Measurements from ENCODE around the gene TEKTIP1. TPM values are rescaled to one million over a fixed set of nuclear protein-coding genes. Genes with fewer than 3 reads are reported as not detected.

TEKTIP1 gene
- not detected in 2 replicates for total RNA-seq

- no peak within 1 kb of the TSS for H3K4me3 ChIP-seq (ENCODE audit: low read depth, low read length)
- no peak for DNase-seq (ENCODE audit: low read depth)
- TF ChIP-seq, protein P1, sequence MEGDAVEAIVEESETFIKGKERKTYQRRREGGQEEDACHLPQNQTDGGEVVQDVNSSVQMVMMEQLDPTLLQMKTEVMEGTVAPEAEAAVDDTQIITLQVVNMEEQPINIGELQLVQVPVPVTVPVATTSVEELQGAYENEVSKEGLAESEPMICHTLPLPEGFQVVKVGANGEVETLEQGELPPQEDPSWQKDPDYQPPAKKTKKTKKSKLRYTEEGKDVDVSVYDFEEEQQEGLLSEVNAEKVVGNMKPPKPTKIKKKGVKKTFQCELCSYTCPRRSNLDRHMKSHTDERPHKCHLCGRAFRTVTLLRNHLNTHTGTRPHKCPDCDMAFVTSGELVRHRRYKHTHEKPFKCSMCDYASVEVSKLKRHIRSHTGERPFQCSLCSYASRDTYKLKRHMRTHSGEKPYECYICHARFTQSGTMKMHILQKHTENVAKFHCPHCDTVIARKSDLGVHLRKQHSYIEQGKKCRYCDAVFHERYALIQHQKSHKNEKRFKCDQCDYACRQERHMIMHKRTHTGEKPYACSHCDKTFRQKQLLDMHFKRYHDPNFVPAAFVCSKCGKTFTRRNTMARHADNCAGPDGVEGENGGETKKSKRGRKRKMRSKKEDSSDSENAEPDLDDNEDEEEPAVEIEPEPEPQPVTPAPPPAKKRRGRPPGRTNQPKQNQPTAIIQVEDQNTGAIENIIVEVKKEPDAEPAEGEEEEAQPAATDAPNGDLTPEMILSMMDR (conservative IDR thresholded peaks at IDR 0.05; ENCODE audit: low read depth, low read length), result no peak
Measured at GRCh38 chr19:3538965-3539755, at the start of gene TEKTIP1. Gene TEKTIP1 (plus strand): TSS chr19:3539174. CDS start chr19:3539178, 4 bp downstream.

GRCh38 chr19:3491396-3492119 is 47.4 kb upstream of the TEKTIP1 start:
- TF ChIP-seq, protein P1 (conservative IDR thresholded peaks at IDR 0.05; ENCODE audit: low read depth, low read length), result no peak
- DNase-seq (ENCODE audit: low read depth), result no peak
- H3K4me3 ChIP-seq (ENCODE audit: low read depth, low read length), result no peak overlapping the region

GRCh38 chr19:3492131-3492839 is 46.7 kb upstream of the TEKTIP1 start:
- no peak overlapping the region for H3K4me3 ChIP-seq (ENCODE audit: low read depth, low read length)
- DNase-seq (ENCODE audit: low read depth), result no peak
- TF ChIP-seq, protein P1 (conservative IDR thresholded peaks at IDR 0.05; ENCODE audit: low read depth, low read length), result no peak

- no peak for DNase-seq (ENCODE audit: low read depth)
Measured at GRCh38 chr19:3492919-3493318, 46.1 kb upstream of the TEKTIP1 start.

GRCh38 chr19:3493651-3494050 is 45.3 kb upstream of the TEKTIP1 start:
- TF ChIP-seq, protein P1 (conservative IDR thresholded peaks at IDR 0.05; ENCODE audit: low read depth, low read length), result no peak
- no peak for DNase-seq (ENCODE audit: low read depth)
- no peak overlapping the region for H3K4me3 ChIP-seq (ENCODE audit: low read depth, low read length)

More at GRCh38 chr19:3492919-3493318, 46.1 kb upstream of the TEKTIP1 start:
- no peak overlapping the region for H3K4me3 ChIP-seq (ENCODE audit: low read depth, low read length)
- TF ChIP-seq, protein P1 (conservative IDR thresholded peaks at IDR 0.05; ENCODE audit: low read depth, low read length), result no peak

DNA sequence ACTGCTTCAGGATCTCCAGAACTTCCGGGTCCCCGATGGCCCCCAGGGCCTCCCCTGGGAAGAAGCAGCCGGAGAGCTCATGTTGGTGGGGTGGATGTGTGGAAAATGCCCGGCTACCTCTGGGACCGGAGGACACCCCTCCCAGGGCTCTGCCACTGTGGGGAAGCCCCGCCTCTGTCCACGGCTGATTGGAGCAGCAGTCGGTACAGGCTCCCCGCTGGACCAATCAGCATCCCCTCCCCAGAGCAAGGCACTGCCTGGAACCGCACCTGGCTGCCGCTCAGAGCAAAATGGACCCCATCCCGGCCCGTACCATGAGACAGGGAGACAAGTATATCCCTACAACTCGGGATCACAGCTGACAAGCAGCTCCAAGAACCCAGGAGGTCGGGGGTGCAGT is 44.9 kb upstream of the TEKTIP1 start:
- no peak for DNase-seq (ENCODE audit: low read depth)
- TF ChIP-seq, protein P1 (conservative IDR thresholded peaks at IDR 0.05; ENCODE audit: low read depth, low read length), result no peak

More for the DNA sequence above, 44.9 kb upstream of the TEKTIP1 start:
- no peak overlapping the region for H3K4me3 ChIP-seq (ENCODE audit: low read depth, low read length)

Data from epithelial cell of proximal tubule (primary cell).